ENCODE results near the gene WSB2.

Gene WSB2

GRCh38 chr12:118068445-118068844 is 7.5 kb upstream of the WSB2 start:
- no peak overlapping the region for H3K4me2 ChIP-seq
- no peaks in the 10 kb centered on the region for H3K36me3 ChIP-seq (ENCODE audit: insufficient read depth)
- no peaks in the 10 kb centered on the region for H3K79me2 ChIP-seq (ENCODE audit: insufficient read depth, low read depth)
- H3K4me1 ChIP-seq (ENCODE audit: low read depth, poor library complexity, severe bottlenecking) = peaks cover 3% of the 10 kb centered on the region
- H3K27me3 ChIP-seq (ENCODE audit: insufficient read depth, low read depth) = no peaks in the 10 kb centered on the region
- H4K20me1 ChIP-seq (ENCODE audit: insufficient read depth) = no peaks in the 10 kb centered on the region
- no peak overlapping the region for H3K4me3 ChIP-seq (IDR thresholded peaks at IDR 0.05; ENCODE audit: insufficient read depth, low read depth, low read length)
- no peak overlapping the region for H3K27ac ChIP-seq
- no peak overlapping the region for H3K9ac ChIP-seq
- H2AFZ ChIP-seq (ENCODE audit: low read depth) = no peak overlapping the region
- TF ChIP-seq CTCF (conservative IDR thresholded peaks at IDR 0.05; ENCODE audit: low read depth, low read length) = no peak

- no peaks in the 10 kb centered on the region for H4K20me1 ChIP-seq (ENCODE audit: insufficient read depth)
- H3K27me3 ChIP-seq (ENCODE audit: insufficient read depth, low read depth) = no peaks in the 10 kb centered on the region
- H3K79me2 ChIP-seq (ENCODE audit: insufficient read depth, low read depth) = no peaks in the 10 kb centered on the region
- H3K9ac ChIP-seq = no peak overlapping the region
- no peak overlapping the region for H3K4me3 ChIP-seq (IDR thresholded peaks at IDR 0.05; ENCODE audit: insufficient read depth, low read depth, low read length)
- peaks cover 3% of the 10 kb centered on the region for H3K4me1 ChIP-seq (ENCODE audit: low read depth, poor library complexity, severe bottlenecking)
- no peak for TF ChIP-seq CTCF (conservative IDR thresholded peaks at IDR 0.05; ENCODE audit: low read depth, low read length)
- H3K4me2 ChIP-seq = no peak overlapping the region
- no peak overlapping the region for H2AFZ ChIP-seq (ENCODE audit: low read depth)
- H3K27ac ChIP-seq = no peak overlapping the region
- no peaks in the 10 kb centered on the region for H3K36me3 ChIP-seq (ENCODE audit: insufficient read depth)
Measured at GRCh38 chr12:118065380-118065779, 4.4 kb upstream of the WSB2 start.

GRCh38 chr12:118064608-118065007 is 3.6 kb upstream of the WSB2 start:
- no peak overlapping the region for H3K9ac ChIP-seq
- H3K4me3 ChIP-seq (IDR thresholded peaks at IDR 0.05; ENCODE audit: insufficient read depth, low read depth, low read length) = no peak overlapping the region
- H2AFZ ChIP-seq (ENCODE audit: low read depth) = no peak overlapping the region
- no peaks in the 10 kb centered on the region for H3K27me3 ChIP-seq (ENCODE audit: insufficient read depth, low read depth)
- no peaks in the 10 kb centered on the region for H4K20me1 ChIP-seq (ENCODE audit: insufficient read depth)
- no peak for TF ChIP-seq CTCF (conservative IDR thresholded peaks at IDR 0.05; ENCODE audit: low read depth, low read length)
- H3K79me2 ChIP-seq (ENCODE audit: insufficient read depth, low read depth) = no peaks in the 10 kb centered on the region
- H3K27ac ChIP-seq = no peak overlapping the region
- peaks cover 3% of the 10 kb centered on the region for H3K4me1 ChIP-seq (ENCODE audit: low read depth, poor library complexity, severe bottlenecking)
- H3K36me3 ChIP-seq (ENCODE audit: insufficient read depth) = no peaks in the 10 kb centered on the region
- no peak overlapping the region for H3K4me2 ChIP-seq

GRCh38 chr12:118063576-118064391 is 2.8 kb upstream of the WSB2 start:
- H3K79me2 ChIP-seq (ENCODE audit: insufficient read depth, low read depth) = no peaks in the 10 kb centered on the region
- peaks cover 3% of the 10 kb centered on the region for H3K4me1 ChIP-seq (ENCODE audit: low read depth, poor library complexity, severe bottlenecking)
- no peak for TF ChIP-seq CTCF (conservative IDR thresholded peaks at IDR 0.05; ENCODE audit: low read depth, low read length)
- H3K9ac ChIP-seq = no peak overlapping the region
- no peak overlapping the region for H3K27ac ChIP-seq
- no peaks in the 10 kb centered on the region for H4K20me1 ChIP-seq (ENCODE audit: insufficient read depth)
- no peaks in the 10 kb centered on the region for H3K27me3 ChIP-seq (ENCODE audit: insufficient read depth, low read depth)
- no peak overlapping the region for H3K4me2 ChIP-seq
- H3K36me3 ChIP-seq (ENCODE audit: insufficient read depth) = no peaks in the 10 kb centered on the region
- H3K4me3 ChIP-seq (IDR thresholded peaks at IDR 0.05; ENCODE audit: insufficient read depth, low read depth, low read length) = no peak overlapping the region
- H2AFZ ChIP-seq (ENCODE audit: low read depth) = no peak overlapping the region

Measured in KMS-11 (cell line).